GM21717 (cell line): ENCODE data around the gene ARL6IP1.
A peak's percentile ranks its signal among the peaks of the same experiment; 100 is the strongest.
"Not testable (repeated sequence)": the region's sequence is repeated elsewhere in the genome, so short reads cannot be mapped to it uniquely, and the experiment has no call there.

Experiments
- ATAC-seq: cut with Tn5 transposase; IDR thresholded peaks from one replicate; pipeline ENCODE4 v1.9.1; 2021; ENCODE audit warnings: mild to moderate bottlenecking, moderate library complexity; ENCODE audit not compliant: unreplicated experiment

ARL6IP1 gene

GRCh38 chr16:18800293-18800692 is 1.1 kb downstream of the ARL6IP1 start:
- ATAC-seq = no peak

- no peak for ATAC-seq
These were observed 1.8 kb downstream of the ARL6IP1 start for GRCh38 chr16:18799500-18799899.

DNA sequence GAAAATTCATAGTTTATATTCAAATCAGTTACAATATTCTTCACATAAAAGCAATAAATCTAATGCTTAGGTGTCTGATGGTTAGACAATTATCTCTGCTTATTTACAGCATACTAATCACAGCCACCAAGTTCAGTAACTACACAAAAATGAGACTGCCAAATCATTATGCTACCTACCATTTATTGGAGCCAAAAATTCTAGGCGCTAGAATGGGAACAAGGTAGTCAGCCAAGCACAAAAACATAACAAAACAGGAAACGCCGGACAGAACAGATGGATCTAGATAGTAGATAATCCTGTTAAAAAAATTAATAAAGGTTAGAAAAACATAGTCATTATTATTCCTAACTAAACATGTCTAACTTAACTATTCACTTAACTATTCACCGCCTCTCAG is 3.6 kb downstream of the ARL6IP1 start:
- ATAC-seq = no peak

- ATAC-seq = no peak
These were observed 5.0 kb downstream of the ARL6IP1 start for GRCh38 chr16:18796377-18796776.

DNA sequence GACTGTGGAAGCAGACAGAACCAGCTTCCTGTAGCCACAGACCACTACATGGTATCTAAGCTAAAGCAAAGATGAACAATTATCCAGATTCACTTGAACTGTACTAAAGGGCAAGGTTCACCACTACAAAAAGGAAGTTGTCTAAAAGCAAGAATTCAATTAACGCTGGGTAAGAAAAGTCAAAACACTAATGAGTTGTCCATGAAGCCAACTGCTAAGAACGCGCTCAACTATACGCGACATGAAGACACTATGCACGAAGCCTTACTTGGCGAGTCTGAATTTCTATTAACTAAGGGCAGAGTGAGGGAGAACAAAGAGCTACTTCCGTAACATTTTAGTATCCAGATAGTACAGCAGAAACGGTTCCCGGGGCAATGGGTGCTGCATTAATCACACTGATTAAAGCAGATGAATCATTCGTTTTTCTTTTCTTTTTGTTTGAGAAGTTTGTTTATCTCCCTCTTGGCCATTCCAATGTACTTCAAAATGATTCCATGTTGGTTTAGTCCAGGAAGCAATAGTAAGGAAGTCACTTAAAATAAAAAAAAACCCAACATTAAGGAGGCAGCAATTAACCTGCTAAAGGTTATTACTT is 8.4 kb downstream of the ARL6IP1 start:
- no peak for ATAC-seq

GRCh38 chr16:18789850-18790706 is 11.3 kb downstream of the ARL6IP1 start, which contains the start of gene RPS15A:
RPS15A (minus strand) TSS chr16:18790334; CDS start chr16:18789113, 1,221 bp downstream.
- peak; percentile 77 for ATAC-seq

DNA sequence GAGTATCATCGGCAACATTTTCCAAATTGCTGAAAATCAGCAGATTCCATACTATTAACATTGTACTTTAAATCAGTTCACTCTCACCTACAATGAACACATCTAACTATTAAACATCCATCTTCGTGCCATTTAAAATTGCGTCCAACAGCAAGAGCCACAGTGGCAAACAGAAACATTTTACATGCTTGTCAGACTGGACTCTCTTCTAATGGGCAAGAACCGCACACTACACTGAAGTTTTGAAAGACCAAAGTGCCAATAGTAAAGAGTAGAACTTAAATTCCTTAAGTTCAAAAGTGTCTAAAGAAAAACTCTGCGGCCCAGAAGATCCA is 11.9 kb downstream of the ARL6IP1 start:
- no peak for ATAC-seq

GRCh38 chr16:18788828-18789514 is 12.4 kb downstream of the ARL6IP1 start:
- ATAC-seq = no peak

DNA sequence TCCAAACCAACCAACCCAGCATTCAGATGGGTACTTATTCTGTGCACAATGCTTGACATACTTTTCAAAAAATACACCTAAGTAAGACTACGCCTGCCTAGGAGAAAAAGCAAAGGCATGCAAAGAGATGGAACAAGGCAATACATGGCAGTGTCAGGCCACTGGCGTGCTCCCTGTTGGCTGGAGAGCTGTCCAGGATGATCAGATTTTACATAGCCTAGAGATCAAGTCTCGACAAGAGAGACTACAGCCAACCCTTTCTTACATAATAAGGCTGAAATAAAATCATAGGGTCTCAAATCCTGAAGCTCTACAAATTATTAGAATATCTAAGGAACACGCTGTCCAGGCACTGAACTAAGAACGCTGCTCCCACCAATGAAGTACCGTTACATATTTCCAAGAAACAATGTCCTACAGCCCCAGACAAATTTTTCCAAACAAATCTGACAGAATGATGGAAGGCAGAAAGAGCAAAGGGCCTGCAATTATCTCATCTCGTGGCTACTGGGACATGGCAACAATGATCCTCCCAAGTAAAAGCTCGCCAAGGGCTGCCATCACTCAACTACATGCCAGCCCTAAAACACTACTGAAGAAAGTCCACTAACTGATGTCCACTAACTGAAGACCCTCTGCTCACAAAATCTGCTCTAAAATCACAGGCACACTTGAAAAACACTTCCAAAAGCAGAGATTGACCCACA is 16.3 kb downstream of the ARL6IP1 start:
- no peak for ATAC-seq

DNA sequence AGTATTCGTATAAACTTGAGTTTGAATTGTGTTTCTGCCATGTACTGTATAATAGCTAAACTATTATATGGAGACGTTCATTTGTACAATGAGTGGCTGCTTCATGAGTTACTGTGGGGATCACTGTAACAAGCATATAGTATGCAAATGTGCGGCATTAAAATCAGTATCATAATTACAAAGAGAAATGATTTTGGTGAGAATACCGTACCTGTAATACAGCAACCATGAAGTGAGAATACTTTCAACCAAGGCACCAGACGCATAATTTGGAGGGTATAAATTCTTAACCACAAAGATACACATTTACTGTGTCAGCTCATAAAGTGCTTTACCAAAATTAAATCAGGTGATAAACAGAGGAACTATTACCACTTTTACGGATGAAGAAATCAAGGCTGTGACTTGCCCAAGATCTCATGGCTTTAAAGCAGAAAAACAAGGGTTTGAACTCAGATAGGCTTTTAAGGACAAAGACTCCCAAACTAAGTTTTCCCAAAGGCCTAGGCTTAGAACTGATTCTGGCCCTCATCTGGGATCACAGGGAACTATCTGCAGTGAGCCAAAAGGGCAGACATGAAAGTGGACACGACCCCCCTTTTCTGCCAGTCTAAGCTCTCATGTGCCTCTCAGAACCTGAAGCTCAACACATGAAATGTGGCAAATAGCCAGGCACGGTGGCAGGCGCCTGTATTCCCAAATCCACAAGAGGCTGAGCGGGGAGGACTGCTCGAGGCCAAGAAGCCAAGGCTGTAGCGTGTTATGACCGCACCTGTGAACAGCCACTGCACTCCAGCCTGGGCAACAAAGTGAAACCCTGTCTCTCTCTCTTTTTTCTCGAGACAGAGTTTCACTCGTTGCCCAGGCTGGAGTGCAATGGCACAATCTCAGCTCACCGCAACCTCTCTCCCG is 17.7 kb downstream of the ARL6IP1 start:
- ATAC-seq = no peak

GRCh38 chr16:18782697-18783429 is 18.5 kb downstream of the ARL6IP1 start:
- ATAC-seq = no peak

DNA sequence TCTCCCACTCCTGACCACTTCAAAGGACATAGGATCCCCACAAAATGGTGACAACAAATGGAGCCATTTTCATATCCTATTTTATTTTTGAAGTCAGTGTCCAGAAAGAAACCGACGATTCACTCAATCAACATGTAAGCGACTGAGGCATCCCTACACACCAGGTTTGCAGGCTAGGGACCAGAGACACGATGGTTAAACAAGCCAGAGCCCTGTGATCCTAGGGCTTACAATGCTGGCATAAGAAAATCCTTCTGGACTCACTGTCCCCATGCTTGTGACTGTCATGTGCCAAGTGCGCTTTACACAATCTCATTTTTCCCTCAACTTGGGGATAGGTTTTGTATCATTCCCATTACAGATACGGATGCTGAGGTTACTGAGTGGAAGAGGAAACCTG is 20.1 kb downstream of the ARL6IP1 start:
- not testable (repeated sequence) for ATAC-seq

DNA sequence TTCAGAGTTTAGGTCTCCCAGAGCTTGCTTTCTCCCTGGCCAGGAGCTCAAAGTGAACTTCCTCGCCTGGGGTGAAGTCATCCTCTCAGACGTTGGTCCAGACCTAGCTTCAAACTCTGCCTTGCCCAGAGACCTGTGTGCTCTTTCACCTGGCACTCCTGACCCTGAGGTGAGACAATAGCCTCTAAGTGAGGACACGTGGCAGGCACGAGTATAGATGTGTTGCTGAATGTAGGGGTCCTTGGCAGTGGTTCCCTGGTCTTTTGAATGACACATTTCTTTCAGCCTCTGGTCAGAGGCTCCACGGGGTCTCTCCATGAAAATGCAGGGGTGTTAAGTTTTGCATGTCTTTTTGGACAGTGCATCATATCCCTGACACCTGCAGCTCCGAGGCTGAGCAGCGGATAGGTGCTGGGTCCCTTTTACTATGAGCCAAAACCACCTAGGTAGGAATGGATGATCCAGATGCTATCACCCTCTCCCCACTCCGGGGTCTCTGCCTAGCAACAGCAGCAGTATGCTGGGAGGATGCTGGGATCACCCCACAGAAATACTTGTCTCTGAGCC is 20.8 kb downstream of the ARL6IP1 start:
- ATAC-seq = not testable (repeated sequence)

- not testable (repeated sequence) for ATAC-seq
These were observed 23.7 kb downstream of the ARL6IP1 start for GRCh38 chr16:18777664-18778063.

DNA sequence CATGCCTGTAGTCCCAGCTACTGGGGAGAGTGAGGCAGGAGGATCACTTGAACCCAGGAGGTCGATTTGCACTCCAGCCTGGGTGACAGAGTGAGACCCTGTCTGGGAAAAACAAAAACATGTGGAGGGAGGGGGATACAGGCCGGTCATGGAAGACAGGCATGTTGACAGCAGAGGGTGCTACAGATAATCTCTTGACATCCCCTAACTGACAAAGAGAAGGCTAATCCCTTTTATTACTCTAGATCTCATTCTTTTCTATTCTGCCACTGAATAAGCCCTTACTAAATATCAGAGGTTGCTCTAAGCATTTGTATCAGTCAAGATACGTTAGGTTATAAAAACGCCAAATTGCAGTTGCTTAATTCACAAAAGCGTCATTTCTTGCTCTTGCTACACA is 25.0 kb downstream of the ARL6IP1 start:
- not testable (repeated sequence) for ATAC-seq

DNA sequence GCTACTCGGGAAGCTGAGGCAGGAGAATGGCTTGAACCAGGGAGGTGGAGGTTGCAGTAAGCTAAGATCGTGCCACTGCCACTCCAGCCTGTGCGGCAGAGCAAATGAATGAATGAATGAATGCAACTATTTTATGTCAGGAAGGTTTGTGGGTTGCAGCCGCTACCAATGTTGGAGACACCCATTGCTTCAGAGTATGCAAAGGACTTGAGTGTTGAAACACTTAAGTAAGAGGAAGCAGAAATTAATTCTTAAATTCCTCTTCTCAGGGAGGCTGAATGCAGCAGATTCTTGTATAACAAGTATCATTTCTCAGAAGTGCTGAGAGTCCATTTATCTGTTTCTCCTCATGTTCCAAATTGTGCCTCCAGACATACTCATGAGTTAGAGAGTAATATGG is 26.7 kb downstream of the ARL6IP1 start:
- not testable (repeated sequence) for ATAC-seq

GRCh38 chr16:18772171-18772570 is 29.2 kb downstream of the ARL6IP1 start:
- ATAC-seq = not testable (repeated sequence)

- not testable (repeated sequence) for ATAC-seq
These were observed 30.9 kb downstream of the ARL6IP1 start for GRCh38 chr16:18770336-18770962.

GRCh38 chr16:18767217-18767616 is 34.1 kb downstream of the ARL6IP1 start:
- peak; percentile 54 for ATAC-seq
